NCI-H1417 treated with DMSO at 0.1 percent for 48 hours (cell line): Measurements from ENCODE around the gene PRR22.
A peak's percentile ranks its signal among the peaks of the same experiment; 100 is the strongest.
"Not testable (repeated sequence)": the region's sequence is repeated elsewhere in the genome, so short reads cannot be mapped to it uniquely, and the experiment has no call there.

Experiments used
- DNase-seq: peaks from one replicate; lab custom pipeline; 2025; lab: John Stamatoyannopoulos, UW

PRR22 gene

DNA sequence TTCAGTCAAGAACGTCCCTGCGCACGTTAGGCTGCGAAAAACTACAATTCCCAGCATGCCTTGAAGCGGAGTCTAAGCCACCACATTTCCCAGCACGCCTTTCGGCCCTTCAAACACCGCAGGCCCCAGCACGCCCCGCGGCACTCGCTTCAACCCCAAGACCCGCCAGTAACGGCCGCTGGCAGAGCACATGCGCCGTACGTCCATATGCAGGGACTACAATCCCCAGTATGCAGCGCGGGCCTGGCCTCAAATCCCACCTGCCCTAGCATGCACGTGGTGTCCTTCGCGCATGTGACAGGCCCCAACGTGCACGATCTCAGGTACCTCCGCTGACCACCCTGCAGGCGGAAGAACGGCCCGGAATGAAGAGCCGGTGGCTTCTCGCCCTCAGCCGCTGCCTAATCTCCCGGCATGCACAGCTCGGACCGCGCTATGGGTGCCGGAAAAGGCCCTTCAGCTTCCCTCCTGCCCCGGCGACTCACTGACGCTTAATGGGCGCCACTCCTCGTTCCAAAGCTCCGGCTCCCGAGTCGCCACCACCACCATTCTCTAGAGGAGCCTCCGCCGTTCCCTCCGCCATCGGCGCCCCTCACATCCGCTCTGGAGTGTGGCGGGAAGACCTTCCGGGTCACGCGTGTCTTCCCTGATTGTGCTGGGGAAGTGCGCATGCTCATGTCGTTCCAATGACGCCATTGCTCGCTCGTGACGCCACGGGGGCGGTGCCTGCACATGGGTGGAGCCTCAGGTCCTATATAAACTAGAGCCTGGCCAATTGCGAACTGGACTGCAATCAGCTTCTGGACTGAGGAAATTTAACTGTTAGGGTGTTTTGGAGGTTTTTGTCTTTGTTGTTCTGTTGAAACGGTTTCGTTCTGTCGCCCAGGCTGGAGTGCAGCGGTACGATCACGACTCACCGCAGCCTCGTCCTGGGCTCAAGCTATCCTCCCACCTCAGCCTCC lies 6.3 kb upstream of the PRR22 start, which contains the start of gene DUS3L:
TSS of gene DUS3L (minus strand) at position 605 of the 962 bp plus-strand sequence. CDS start at position 583, 22 bp downstream.
- peak; percentile 84 for DNase-seq

DNA sequence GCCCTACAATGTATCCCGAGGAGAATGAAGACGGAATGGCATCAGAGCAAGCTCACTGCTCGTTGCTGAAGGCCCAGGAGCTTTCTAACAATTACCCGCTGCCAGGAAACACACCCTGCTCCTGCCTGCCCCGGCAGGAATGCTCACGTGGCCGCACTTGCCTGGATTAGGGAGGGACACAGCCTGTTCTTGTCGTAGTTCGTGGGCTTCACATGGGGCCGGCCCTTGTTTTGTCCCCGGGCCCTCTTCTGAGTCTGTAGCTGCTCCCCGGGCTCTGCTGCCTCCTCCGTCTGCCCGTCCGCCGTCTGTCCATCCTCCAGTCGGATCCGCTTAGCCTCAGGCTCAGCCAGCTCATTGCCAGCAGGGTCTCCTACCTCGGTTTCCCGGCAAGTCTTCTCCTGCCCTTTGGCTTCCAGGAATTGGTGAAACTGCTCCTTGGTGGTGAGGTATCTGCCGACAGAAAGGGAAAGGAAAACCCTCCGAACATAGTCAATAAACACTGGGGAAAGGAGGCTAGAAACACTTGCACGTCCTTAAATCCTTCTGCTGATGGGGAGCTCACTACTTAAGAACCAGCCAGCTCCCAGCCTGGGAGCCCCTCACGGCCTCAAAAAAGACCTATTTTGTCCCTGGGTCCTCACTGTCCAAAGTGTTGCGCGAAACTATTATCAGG lies 5.5 kb upstream of the PRR22 start:
- DNase-seq: no peak

DNA sequence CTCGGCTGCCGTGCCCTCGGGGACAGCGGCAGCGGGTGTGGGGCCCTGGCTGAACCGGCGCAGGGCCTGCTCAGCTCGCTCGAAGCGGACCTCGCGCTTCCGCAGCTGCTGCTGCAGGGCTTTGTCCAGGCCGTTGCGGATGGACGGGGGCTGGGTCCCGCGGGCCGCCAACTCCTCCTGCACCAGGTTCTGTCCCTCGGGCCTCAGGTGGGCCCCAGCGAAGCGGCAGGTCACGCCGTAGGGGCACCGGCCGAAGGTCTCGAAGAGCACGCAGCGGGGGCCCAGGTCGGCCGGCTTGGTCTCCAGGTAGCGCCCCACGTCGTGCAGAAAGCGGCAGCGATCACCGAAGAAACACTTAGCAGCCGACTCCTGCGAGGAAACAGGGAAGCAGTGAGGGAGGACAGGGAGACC lies 4.8 kb upstream of the PRR22 start:
- DNase-seq: no peak

DNA sequence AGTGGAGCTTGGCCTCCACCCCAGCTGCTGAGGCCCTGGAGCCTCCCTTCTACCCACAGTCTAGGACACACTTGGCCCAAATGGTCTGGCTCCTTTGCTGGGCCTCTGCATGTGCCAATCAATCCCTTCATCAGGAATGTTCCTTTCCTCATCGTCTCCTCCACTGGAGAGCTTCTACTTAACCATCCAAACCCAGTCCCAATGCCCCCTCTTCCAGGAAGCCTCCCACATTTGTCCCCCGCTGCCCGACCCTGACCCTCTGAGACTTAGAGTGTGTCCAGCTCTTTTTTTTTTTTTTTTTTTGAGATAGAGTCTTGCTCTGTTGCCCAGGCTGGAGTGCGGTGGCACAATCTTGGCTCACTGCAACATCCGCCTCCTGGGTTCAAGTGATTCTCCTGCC lies 3.9 kb upstream of the PRR22 start:
- no peak for DNase-seq

DNA sequence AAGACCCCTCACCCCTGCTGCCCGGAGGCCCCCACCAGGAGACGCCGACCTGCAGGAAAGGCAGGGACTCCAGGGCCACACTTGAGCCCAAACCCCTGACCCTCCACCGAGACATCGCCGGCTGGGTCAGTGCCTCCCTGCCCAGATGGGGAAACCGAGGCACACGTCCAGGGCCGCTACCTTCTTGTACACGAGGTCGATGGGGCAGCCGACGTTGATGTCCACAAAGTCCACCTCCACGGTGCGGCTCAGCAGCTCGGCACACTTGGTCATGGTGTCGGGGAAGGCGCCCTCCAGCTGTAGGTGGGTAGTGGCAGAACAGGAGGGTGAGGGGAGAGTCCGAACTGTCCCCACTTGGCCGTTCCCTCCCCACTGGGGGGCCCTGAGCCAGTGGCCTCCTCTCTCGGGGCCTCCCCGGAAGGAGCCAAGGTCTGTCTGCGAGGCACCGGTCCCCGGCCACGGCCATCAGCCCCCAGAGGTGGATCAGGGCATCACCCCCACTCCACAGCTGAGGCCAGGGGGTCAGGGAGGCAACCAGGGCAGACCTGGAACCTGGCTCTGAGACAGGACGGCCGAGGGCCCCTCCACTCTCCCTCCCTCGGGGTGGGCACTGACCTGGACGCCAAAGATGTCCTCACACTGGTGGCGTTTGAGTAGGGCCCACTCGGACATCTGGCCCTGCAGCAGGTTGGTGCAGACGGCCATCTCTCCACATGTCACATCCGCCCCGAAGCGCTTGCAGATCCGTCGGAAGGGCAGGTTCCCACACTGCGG lies 3.0 kb upstream of the PRR22 start:
- DNase-seq: no peak

DNA sequence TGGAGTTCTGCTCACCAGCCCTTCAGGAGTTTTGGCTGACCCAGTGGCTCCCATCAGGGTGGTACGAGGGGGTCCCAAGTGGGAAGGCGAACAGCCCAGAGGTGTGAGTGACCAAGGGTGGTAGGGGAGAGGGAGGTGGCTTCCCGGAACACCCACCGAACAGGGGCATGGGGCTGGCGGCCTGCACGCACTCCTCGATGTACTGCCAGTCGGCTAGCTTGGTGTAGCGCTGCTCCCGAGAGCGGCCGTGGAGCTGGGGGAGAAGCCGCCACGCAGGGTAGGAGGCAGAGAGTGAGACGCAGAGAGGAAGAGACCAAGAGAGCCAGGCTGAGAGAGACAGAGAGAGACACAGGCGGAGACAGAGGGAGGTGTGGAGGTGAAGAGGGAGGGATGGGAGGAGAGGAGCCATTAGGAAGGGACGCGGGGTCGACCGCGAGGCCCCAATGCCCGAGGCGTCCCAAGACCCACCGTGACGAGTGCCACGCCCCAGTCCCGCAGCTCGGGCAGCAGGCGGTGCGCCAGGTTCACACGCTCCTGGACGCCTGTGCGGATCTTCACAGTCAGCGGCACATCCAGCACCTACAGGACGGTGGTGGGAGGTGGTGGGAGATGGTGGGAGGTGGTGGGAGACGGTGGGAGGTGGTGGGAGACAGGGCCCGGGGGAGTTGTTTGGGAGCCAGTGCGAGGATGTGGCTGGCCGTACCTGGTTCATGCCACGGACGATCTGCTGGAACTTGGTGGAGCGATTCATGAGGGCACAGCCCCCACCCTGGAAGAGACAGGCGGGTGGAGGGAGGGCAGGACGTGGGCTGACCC lies 2.3 kb upstream of the PRR22 start:
- no peak for DNase-seq

DNA sequence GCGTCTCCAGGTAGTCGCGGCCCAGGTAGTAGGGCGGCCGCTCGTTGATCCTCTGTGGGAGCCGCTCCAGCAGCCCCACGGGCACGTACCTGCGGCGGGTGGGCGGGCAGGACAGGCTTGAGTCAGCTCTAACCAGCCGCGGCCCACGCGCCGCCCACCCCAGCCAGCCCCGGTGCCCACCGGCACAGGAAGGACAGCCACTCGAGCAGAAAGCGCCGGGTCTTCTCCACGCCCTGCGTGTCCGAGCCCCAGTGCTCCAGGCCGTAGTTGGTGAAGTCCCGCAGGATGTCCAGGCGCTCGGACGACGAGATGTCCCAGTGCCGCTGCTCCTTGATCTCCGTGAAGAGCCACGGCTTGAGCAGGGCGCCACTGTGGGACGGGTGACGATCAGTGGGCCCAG lies 877 bp upstream of the PRR22 start:
- DNase-seq: no peak

DNA sequence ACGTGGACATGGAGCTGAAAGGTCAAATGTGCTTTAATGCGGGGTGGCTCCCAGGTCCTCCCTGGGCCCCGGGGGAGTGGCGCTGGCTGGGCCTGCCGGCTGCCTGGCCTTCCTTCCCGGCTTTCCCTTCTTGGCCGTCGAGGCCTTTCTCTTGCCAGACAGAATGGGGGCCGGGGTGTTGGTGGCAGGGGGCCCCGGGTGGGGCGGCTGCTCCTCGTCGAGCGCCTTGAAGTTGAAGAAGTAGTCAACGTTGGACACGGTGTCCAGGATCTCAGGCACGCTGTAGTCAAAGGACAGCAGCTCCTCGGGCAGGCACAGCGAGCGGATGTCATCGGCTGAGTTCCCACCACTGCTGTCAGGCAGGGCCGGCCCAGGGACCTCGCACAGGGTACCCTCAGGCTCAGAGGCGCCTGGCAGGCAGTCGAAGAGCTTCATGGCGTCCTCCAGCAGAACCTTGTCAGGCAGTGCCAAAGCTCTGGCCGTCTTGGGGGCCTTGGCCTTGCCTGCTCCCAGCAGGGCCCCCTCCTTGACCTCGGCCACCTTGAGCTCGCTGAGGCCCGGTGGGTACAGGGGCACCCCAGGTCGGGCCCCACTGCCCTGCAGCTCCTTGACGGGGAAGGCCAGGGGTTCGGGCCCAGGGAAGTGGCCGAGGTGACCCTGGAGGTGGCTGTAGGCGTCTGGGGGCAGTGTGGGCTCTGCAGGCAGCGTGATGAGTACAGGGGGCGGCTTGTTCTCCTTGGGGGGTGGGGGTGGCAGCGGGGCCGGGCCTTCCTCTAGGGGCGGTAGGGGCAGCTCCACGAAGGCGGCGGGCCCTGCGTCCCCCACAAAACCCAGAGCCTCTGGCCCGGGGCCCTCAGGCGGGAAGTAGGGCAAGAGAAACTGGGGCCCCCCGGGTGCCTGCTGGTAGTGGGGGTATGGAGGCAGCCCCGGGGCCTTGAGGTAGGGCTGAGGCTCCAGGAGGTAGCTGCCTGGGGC lies 1.3 kb downstream of the PRR22 start:
- no peak for DNase-seq

DNA sequence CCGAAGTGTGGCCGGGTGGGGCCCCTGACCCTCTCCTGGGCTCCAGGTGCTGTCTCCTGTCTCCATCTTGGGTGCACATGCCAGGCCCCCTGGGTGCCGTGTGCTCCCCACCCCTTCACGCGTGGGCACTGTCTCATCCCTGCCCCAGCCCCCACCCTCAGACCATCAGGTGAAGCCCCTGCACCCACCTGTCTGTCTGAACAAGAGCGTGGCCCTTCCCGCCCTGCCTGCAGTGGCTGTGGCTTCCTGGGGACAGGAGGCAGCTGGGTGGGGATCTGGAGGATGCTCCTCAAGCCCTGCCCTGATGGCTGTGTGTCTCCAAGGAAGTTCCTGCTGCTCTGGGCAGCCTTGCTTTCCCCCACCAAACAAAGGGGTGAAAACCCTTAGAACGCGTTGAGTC lies 2.2 kb downstream of the PRR22 start:
- no peak for DNase-seq

DNA sequence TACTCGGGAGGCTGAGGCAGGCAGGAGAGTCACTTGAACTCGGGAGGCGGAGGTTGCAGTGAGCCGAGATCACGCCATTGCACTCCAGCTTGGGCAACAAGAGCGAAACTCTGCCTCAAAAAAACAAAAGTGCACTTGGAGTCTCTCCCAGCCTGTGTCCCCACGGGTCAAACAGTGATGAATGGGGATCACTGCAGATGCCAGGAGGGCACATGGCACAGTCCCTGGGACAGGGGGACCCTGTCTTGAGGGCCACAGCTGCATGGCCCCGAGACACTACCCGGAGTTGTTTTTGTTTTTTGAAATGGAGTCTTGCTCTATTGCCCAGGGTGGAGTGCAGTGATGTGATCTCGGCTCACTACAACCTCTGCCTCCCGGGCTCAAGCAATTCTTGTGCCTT lies 3.6 kb downstream of the PRR22 start:
- DNase-seq: not testable (repeated sequence)

DNA sequence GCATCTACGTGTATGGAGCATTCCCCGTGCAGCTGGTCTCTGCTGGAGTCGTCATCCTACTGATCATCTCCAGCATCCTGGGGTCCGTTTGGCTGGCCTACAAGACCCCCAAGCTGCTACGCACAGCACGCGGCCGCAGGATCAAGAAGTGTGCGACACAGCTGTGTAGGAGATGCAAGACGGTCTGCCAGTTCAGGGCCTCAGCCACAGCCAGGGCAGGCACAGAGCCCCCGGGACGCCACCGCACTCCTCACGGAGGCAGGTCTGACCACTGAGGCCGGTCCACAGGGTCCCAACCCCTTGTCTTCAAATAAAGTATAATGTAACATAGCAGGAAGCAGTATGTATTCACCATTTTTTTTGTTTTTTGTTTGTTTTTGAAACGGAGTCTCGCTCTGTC lies 6.1 kb downstream of the PRR22 start:
- DNase-seq: no peak

DNA sequence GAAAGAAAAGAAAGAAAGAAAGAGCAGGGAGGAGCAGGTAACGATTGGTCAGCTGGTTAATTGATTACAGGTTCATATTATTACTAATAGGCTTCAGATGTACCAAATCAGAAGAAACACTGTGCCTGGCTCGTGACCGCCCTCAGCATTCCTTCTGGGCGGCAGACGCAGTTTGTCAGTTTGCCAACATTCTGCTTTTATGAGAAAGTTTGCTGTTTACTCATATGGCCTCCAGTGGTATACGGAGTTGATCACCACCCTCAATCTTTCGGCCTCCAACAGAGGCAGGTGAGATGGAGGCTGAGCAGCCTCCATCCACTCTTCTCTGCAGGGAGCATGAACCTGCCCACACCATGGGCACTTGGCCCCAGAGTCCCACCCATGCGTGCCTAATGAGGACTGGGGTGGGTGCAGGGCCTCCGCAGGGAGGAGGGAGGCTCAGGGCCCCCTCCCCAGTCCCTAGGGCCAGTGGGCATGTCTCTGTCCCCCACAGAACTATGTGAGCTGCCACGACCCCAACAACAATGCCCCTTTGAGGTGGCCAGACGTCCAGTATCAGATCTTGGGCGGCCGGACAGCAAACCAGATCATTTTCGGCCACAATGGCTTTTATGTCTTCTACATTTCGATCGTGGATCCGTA lies 8.8 kb downstream of the PRR22 start:
- DNase-seq: no peak

DNA sequence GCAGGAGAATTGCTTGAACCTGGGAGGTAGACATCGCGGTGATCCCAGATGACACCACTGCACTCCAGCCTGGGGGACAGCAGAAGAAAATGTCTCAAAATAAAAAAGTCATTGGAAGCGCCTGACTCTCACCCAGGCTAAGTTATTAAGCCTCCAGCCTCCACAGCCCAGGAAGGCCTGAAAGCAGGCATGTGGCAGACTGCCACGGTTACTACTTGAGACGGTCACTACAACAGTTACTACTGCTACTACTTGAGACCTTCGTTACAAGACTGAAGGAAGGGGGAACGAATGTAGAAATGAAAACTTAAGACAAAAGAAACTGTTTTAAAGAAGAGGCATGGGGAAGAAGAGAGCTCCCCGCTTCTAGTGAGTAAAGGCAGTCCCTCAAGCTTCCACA lies 9.6 kb downstream of the PRR22 start:
- no peak for DNase-seq

DNA sequence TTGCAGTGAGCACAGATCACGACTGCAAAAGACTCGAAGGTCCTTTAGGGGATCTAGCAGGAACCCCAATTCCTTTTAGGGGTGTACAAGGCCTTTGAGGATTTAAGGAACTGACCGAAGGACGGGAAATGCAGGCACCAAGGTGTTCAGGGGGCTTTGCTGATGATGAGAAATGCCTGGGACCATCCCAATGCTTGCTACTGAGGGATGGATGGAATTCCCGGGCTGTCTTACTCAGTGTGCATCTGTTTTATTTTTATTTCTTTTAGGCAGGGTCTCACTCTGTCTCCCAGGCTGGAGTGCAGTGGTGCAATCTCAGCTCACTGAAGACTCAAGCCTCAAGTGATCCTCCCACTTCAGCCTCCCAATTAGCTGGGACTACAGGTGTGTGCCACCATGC lies 11.3 kb downstream of the PRR22 start:
- DNase-seq: no peak

DNA sequence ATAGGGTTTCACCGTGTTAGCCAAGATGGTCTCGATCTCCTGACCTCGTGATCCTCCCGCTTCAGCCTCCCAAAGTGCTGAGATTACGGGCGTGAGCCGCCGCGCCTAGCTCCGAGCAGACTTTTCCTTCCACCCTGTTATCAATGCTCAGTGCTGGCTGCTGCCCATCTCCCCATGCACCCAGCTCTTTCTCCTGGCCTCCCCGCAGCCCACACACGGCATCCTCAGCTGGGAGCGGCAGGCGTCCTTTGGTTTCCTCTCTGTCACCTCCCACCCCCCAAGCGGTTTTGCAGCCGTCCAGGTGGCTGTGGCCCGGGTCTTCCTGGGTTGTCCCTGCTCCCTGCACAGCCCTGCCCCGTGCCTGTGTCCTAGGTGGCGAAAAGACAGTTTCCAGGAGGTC lies 12.1 kb downstream of the PRR22 start:
- no peak for DNase-seq

DNA sequence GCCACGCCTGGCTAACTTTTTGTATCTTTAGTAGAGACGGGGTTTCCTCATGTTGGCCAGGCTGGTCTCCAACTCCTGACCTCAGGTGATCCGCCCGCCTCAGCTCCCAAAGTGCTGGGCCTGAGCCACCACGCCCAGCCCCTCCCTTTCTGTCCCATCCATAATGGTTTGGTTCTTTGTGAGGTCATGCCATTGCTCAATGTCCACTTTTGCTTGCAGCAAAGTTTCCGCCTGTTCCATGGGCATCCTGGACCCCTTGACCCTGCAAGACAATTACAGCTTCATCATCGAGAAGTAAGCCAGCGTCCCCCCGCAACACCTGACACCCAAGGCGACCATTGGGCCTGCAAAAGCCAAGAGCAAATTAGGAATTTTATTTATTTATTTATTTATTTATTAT lies 16.6 kb downstream of the PRR22 start:
- no peak for DNase-seq

DNA sequence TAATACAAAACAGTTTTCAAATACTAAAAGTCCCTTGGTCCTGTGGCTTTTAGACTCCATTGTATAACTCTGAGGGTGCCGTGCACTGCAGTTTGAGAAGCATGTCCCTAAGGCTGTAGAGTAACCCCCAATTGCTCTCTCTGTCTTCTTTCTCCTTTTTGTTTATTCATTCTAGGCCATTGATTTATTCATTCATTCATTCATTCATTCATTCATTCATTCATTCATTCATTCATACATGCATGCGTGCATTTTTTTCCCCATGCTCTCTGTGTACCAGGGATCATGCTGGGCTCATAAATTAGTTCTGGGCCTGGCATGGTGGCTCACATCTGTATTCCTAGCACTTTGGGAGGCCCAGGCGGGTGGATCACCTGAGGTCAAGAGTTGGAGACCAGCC lies 19.3 kb downstream of the PRR22 start:
- no peak for DNase-seq

DNA sequence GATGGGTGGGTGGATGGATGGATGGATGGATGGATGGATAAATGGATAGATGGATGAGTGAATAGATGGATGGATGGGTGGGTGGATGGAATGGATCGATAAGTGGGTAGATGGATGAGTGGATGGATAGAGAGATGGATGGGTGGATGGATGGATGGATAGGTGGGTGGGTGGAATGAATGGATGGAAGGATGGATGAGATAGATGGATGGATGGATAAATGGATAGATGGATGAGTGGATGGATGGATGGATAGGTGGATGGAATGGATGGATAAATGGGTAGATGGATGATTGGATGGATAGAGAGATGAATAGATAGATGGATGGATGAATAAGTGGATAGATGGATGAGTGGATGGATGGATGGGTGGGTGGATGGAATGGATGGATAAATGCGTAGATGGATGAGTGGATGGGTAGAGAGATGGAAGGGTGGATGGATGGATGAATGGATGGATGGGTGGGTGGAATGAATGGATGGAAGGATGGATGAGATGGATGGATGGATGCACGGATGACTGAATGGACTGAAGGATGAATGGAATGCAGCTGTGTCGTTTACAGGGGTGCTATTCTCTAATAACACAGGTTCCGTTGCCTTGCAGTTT lies 21.8 kb downstream of the PRR22 start:
- DNase-seq: no peak

DNA sequence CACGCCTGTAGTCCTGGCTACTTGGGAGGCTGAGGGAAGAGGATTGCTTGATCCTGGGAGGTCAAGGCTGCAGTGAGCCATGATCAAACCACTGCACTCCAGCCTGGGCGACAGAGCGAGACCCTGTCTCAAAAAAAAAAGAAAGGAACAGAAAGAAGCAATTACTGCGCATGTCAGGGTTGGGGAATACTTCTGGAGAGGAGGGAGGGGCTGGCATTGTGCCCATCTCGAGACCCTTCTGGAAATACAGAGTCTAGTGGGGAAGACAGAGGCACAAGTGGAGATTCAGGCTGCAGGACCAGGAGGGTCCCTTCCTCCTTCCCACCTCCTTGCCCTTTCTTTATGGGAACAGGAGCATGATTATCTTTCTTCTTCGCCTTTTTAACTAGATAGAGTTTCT lies 30.8 kb downstream of the PRR22 start:
- DNase-seq: no peak

DNA sequence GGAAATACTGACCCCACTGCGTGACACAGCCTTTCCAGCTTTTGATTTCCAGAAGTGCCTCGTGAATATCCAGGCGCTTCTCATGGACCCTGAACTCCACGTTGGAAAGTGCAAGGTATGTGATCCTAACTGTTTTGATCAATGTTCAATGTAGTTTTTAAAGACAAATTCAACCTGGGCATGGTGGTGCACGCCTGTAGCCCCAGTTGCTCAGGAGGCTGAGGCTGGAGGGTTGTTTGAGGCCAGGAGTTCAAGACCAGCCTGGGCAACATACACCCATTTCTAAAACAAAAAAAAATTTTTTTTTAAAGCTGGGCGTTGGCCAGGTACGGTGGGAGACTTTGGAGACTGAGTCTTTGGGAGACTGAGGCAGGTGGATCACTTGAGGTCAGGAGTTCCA lies 32.8 kb downstream of the PRR22 start:
- DNase-seq: no peak
